ENCODE measurements around the gene TTL. TPM values are rescaled to one million over a fixed set of nuclear protein-coding genes. Genes with fewer than 3 reads are reported as not detected.

TTL gene
- total and polyA plus RNA-seq, 2 of the 13 experiments (the other 11 are each of a cell fraction or from before 2014, with no cell fraction given), result 19.0 to 59.8 TPM

- CTCF ChIA-PET (ENCODE audit: low intra/inter-chr PET ratio, low total read pairs), result no interaction called here
- peak; percentile 84; the same call in 1 of the 2 replicates for TF ChIP-seq TMF1 (CRISPR knock-in tag; IDR thresholded peaks at IDR 0.05; ENCODE audit: low read depth)
- peak; percentile 80 for TF ChIP-seq ESRRA (CRISPR knock-in tag; IDR thresholded peaks at IDR 0.05; ENCODE audit: low read depth)
- TF ChIP-seq SIX1 (CRISPR knock-in tag; IDR thresholded peaks at IDR 0.05; ENCODE audit: borderline replicate concordance), result peak; percentile 20; the same call in 1 of the 2 replicates
- no peak for TF ChIP-seq ZNF207 (IDR thresholded peaks at IDR 0.05; ENCODE audit: borderline replicate concordance)
- TF ChIP-seq ELK4 (CRISPR knock-in tag; IDR thresholded peaks at IDR 0.05; ENCODE audit: borderline replicate concordance), result peak; percentile 87; the same call in 1 of the 2 replicates
- TF ChIP-seq NCOA1 (CRISPR knock-in tag; IDR thresholded peaks at IDR 0.05), result peak; percentile 84; the same call in 1 of the 2 replicates
- no peak for TF ChIP-seq HNF1A (IDR thresholded peaks at IDR 0.05; ENCODE audit: low read depth)
- TF ChIP-seq HNF1A (CRISPR knock-in tag; IDR thresholded peaks at IDR 0.05; ENCODE audit: borderline replicate concordance), result peak; percentile 88
- peak; percentile 93 for TF ChIP-seq TEAD2 (CRISPR knock-in tag; IDR thresholded peaks at IDR 0.05)
- peak; percentile 95; the same call in 1 of the 2 replicates for TF ChIP-seq SALL2 (CRISPR knock-in tag; IDR thresholded peaks at IDR 0.05)
- peak; percentile 34; the same call in 1 of the 2 replicates for TF ChIP-seq CTCF (CRISPR knock-in tag; IDR thresholded peaks at IDR 0.05)
- 0 out of 2 replicates have a peak, but pooled peaks have one; percentile 90 for TF ChIP-seq THAP8 (CRISPR knock-in tag; IDR thresholded peaks at IDR 0.05; ENCODE audit: borderline replicate concordance)
Observed at GRCh38 chr2:112542123-112542983, 60.4 kb downstream of the TTL start, which contains the start of gene POLR1B. TSS of gene POLR1B (plus strand) at chr2:112542465. CDS start at chr2:112542495, 30 bp downstream.

More at GRCh38 chr2:112542123-112542983, 60.4 kb downstream of the TTL start, which contains the start of gene POLR1B:
- H2AFZ ChIP-seq (ENCODE audit: low read length), result peak within 1 kb of the TSS; percentile 68
- H3K79me2 ChIP-seq (ENCODE audit: insufficient read depth, low read length), result peaks cover 47% of the 10 kb centered on the region
- in situ Hi-C loops (cut with HindIII; ENCODE audit: extremely low pct_ligation_motif_present, low pct_unique_long_range_greater_than_20kb) (no loop called here), intact Hi-C loops (cut with micrococcal nuclease; ENCODE audit: unreplicated experiment) (loop anchor here (1.0 to 5.0 kb wide), 2 partner anchors 40 to 61 kb away; partner anchors contain the start of gene CHCHD5)
- no peaks in the 10 kb centered on the region for H3K9me3 ChIP-seq (ENCODE audit: low read length)
- H3K36me3 ChIP-seq (replicated peaks in 1 of 2; ENCODE audit: control insufficient read depth in 1 of 2, insufficient read depth in 2 of 2, low read length in 2 of 2), result peaks cover 2 to 16% of the 10 kb centered on the region in 2 experiments; a peak in 4 of 5 replicates
- H3K4me2 ChIP-seq (ENCODE audit: low read depth, low read length), result peak within 1 kb of the TSS; percentile 89
- H3K27me3 ChIP-seq (ENCODE audit: control insufficient read depth in 1 of 2, insufficient read depth in 2 of 2, low read length in 2 of 2), result no peaks in the 10 kb centered on the region; a peak in 1 of 5 replicates
- POLR2A ChIA-PET, result interaction anchor here (1.0 to 1.6 kb wide), 4 partner anchors 41 to 487 kb away, joined by 3 to 9 read pairs (median 5); partner anchors contain the start of gene TMEM87B
- ATAC-seq (peak; percentile 93), FAIRE-seq (no peak), DNase-seq (ENCODE audit: low spot score) (peak; percentile 89)
- 1% methylated on average over 42 of the region's 67 CpGs for WGBS (ENCODE audit: low lambda C conversion rate)
- no peaks in the 10 kb centered on the region for H4K20me1 ChIP-seq (ENCODE audit: insufficient read depth, low read length)
- H3K9ac ChIP-seq (ENCODE audit: insufficient read depth, low read depth, low read length), result peak within 1 kb of the TSS; percentile 82
- peak within 1 kb of the TSS; percentile 84 for H3K27ac ChIP-seq (ENCODE audit: extremely low read length, insufficient read depth, low read length)
- BruUV-seq (replicated peaks), result TSS peak; percentile 59
- peaks cover 26% of the 10 kb centered on the region for H3K4me1 ChIP-seq (ENCODE audit: insufficient read depth, low read length)
- H3K4me3 ChIP-seq (replicated peaks in 1 of 3; ENCODE audit: insufficient read depth in 1 of 3, low read depth in 2 of 3, low read length in 3 of 3), result peak within 1 kb of the TSS; percentile 73 to 96 (median 86)
